ENCODE data around the gene RGS18. TPM values are rescaled to one million over a fixed set of nuclear protein-coding genes. Genes with fewer than 3 reads are reported as not detected.
"Not testable (repeated sequence)": the region's sequence is repeated elsewhere in the genome, so short reads cannot be mapped to it uniquely, and the experiment has no call there.

Gene RGS18
- total RNA-seq, 4 donors from 2014 or later: 0.21 to 0.40 (median 0.30) TPM; not detected in 1

DNA sequence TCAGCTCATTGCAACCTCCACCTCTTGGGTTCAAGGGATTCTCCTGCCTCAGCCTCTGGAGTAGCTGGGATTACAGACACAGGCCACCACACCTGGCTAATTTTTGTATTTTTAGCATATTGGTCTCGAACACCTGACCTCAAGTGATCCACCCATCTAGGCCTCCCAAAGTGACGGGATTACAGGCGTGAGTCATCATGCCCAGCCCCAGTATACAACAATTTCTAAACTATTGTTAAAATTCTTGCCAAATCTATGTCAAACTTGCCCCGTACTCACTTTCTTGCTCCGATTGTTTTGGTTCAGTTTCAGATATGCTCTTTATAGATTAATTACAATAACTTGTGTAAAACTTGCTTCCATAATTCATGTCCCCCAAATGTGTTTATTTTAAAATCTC lies 4.1 kb downstream of the RGS18 start:
- Histone ChIP-seq H3K27ac (no peak overlapping the region), H3K4me1 (no peaks in the 10 kb centered on the region), H3K9me3 (peaks cover 9% of the 10 kb centered on the region), H3K4me3 (no peak overlapping the region), H3K36me3 (no peaks in the 10 kb centered on the region), H3K27me3 (no peaks in the 10 kb centered on the region)
- 69% methylated on average over 5 of the region's 5 CpGs for WGBS
- TF ChIP-seq POLR2A (IDR thresholded peaks at IDR 0.05) (no peak), POLR2AphosphoS5 (IDR thresholded peaks at IDR 0.05) (no peak), EP300 (IDR thresholded peaks at IDR 0.05) (no peak)
- TF ChIP-seq, protein P1, sequence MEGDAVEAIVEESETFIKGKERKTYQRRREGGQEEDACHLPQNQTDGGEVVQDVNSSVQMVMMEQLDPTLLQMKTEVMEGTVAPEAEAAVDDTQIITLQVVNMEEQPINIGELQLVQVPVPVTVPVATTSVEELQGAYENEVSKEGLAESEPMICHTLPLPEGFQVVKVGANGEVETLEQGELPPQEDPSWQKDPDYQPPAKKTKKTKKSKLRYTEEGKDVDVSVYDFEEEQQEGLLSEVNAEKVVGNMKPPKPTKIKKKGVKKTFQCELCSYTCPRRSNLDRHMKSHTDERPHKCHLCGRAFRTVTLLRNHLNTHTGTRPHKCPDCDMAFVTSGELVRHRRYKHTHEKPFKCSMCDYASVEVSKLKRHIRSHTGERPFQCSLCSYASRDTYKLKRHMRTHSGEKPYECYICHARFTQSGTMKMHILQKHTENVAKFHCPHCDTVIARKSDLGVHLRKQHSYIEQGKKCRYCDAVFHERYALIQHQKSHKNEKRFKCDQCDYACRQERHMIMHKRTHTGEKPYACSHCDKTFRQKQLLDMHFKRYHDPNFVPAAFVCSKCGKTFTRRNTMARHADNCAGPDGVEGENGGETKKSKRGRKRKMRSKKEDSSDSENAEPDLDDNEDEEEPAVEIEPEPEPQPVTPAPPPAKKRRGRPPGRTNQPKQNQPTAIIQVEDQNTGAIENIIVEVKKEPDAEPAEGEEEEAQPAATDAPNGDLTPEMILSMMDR (IDR thresholded peaks at IDR 0.05): no peak
- DNase-seq (ENCODE audit: low spot score in 2 of 2): no peak

DNA sequence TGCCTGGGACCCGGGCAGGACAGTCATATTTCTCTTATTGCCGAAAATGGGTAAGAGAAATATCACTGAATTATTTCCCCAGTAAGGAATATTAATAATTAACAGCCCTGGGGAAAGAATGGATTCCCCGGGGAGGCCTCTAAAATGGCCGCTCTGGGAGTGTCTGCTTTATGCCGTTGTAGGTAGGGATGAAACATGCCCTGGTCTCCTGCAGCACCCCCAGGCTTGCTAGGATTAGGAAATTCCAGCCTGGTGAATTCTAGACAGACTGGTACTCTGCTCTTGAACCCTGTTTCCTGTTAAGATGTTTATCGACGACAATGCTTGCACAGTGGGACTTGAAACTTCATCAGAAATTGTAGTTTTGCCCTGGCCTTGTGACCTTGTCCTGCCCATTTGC lies 6.7 kb downstream of the RGS18 start:
- WGBS: 93% methylated on average over 7 of the region's 7 CpGs
- H3K9me3 ChIP-seq; H3K4me3 ChIP-seq; H3K27ac ChIP-seq; H3K36me3 ChIP-seq; DNase-seq (ENCODE audit: low spot score in 2 of 2); H3K4me1 ChIP-seq; H3K27me3 ChIP-seq: not testable (repeated sequence)

DNA sequence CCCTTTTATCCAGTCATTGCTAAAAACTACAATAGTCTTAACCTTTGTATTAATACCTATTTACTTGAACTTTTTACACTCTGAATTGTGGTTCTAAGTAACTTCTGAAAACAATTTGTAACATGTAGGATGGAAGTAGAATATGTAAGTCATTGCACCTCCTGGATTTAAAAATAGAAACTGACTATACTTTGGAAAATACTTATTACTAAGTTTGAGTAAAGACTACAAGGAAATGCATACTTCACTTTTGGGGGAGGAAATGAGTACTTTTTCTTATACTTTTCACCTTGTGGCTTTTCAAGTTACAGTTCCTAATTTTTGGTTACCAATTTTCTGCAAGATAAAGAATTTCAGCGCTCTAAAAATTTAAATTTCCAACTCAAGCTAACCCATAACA lies 8.7 kb downstream of the RGS18 start:
- 90% methylated on average over 1 of the region's 1 CpG for WGBS
- H3K9me3 ChIP-seq: peaks cover 9% of the 10 kb centered on the region
- no peak overlapping the region for H3K27ac ChIP-seq
- no peak overlapping the region for H3K4me3 ChIP-seq
- no peaks in the 10 kb centered on the region for H3K36me3 ChIP-seq
- no peak for DNase-seq (ENCODE audit: low spot score in 2 of 2)
- H3K27me3 ChIP-seq: no peaks in the 10 kb centered on the region
- TF ChIP-seq, protein P1 (IDR thresholded peaks at IDR 0.05): no peak
- no peak for TF ChIP-seq POLR2AphosphoS5 (IDR thresholded peaks at IDR 0.05)
- no peak for TF ChIP-seq POLR2A (IDR thresholded peaks at IDR 0.05)
- no peak for TF ChIP-seq EP300 (IDR thresholded peaks at IDR 0.05)
- peaks cover 6% of the 10 kb centered on the region for H3K4me1 ChIP-seq

DNA sequence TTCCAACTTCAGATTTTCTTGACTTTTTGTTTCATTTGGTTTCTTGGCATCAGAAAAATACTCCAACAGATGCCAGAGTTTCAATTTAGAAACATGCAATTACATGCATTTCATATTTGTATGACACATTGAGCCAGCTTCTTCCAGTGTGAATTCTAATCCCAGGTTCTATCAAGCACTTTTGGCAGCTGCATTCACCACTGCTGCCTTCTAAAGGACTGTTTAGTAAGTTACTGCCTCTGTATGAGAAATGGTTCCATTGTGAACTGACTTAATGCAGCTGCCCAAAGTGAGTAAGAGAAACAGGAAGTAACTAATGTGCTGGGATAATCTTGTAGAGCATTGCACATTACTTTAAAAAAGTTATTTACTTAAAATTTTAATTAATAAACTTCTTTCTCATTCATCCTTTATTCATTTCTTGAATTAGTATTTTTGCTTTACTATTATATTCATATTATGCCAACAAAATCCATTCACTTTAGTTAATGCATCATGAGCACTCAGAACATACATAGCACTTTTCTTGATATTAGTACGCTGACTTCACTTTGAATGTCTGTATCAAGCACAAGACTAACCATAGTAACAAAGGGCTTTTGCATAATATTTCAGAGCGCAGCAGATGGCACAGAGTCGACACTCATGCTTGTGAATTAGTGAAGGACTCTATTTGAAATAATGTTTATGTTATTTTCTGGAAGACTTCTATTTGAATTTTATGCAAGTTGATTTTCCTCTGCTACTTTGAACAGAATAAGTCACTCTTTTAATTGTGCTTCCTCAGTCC lies 9.8 kb downstream of the RGS18 start:
- Histone ChIP-seq H3K27me3 (no peaks in the 10 kb centered on the region), H3K4me1 (peaks cover 6% of the 10 kb centered on the region), H3K4me3 (no peak overlapping the region), H3K9me3 (peaks cover 9% of the 10 kb centered on the region), H3K36me3 (no peaks in the 10 kb centered on the region), H3K27ac (no peak overlapping the region)
- WGBS: 65% methylated on average over 3 of the region's 3 CpGs
- no peak for DNase-seq (ENCODE audit: low spot score in 2 of 2)
- TF ChIP-seq EP300 (IDR thresholded peaks at IDR 0.05) (no peak), POLR2A (IDR thresholded peaks at IDR 0.05) (no peak), POLR2AphosphoS5 (IDR thresholded peaks at IDR 0.05) (no peak)
- TF ChIP-seq, protein P1 (IDR thresholded peaks at IDR 0.05): no peak

DNA sequence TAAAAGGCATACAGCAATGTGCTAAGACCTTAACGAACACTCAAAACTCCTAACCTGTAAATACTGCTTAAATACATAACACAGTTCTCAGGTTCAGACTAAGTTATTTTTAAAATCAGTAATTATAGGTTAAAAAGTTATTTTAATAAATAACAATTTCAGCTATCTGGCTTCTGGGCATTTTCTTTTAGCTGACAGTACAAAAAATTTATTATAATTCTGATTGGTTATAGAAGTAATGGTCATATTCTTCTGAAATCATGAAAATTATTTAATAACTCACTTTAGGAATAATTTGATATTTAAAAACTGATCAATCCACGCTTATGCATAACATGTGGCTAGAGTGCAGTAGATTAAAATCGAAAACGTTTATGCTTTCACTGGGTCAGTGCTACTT lies 10.7 kb downstream of the RGS18 start:
- Histone ChIP-seq H3K27ac (no peak overlapping the region), H3K36me3 (no peaks in the 10 kb centered on the region), H3K9me3 (peaks cover 9% of the 10 kb centered on the region), H3K27me3 (no peaks in the 10 kb centered on the region), H3K4me3 (no peak overlapping the region), H3K4me1 (peaks cover 6% of the 10 kb centered on the region)
- TF ChIP-seq, protein P1 (IDR thresholded peaks at IDR 0.05): no peak
- TF ChIP-seq POLR2AphosphoS5 (IDR thresholded peaks at IDR 0.05): no peak
- no peak for TF ChIP-seq POLR2A (IDR thresholded peaks at IDR 0.05)
- TF ChIP-seq EP300 (IDR thresholded peaks at IDR 0.05): no peak
- WGBS: 66% methylated on average over 4 of the region's 4 CpGs
- no peak for DNase-seq (ENCODE audit: low spot score in 2 of 2)
